ENCODE data around the gene SRRD.

SRRD gene

DNA sequence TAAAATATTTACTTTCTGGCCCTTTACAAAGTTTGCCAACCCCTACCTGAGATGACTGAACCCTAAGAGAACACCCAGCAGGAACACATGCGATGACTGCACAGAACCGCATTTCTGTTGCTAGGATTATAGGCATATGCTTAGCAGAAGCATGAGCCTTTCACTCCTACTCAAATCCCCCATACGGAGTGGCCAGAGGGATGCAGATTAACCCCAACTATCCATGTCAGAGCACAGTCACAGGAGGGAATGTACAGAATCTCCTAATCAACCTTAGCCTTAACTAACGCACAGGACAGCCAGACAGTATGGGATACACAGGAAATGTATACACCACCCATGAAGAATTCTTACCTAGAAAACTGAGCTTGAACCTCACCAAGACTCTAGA, 6.3 kb upstream of the SRRD start:
- Histone ChIP-seq H4K20me1 (ENCODE audit: low read depth, low read length) (no peaks in the 10 kb centered on the region), H3K79me2 (ENCODE audit: insufficient read depth, low read length) (peaks cover 35% of the 10 kb centered on the region), H3K9me2 (replicated peaks; ENCODE audit: insufficient read depth, low read length) (no peaks in the 10 kb centered on the region), H3K36me3 (ENCODE audit: low read length) (peaks cover 4% of the 10 kb centered on the region; the same call in 1 of the 2 replicates), H3K9me3 (ENCODE audit: insufficient read depth, low read length) (no peaks in the 10 kb centered on the region), H3F3A (ENCODE audit: insufficient read depth) (peaks cover 23% of the 10 kb centered on the region), H3K4me2 (ENCODE audit: low read depth, low read length, poor library complexity, severe bottlenecking) (no peak overlapping the region), H2AFZ (ENCODE audit: low read depth, low read length, severe bottlenecking) (no peak overlapping the region), H3K27ac (ENCODE audit: low read depth, low read length) (no peak overlapping the region), H3K4me3 (ENCODE audit: insufficient read depth, low read length, poor library complexity, severe bottlenecking) (no peak overlapping the region), H3K27me3 (ENCODE audit: low read length) (no peaks in the 10 kb centered on the region), H3K9ac (ENCODE audit: low read length) (no peak overlapping the region)
- TF ChIP-seq, protein P1, sequence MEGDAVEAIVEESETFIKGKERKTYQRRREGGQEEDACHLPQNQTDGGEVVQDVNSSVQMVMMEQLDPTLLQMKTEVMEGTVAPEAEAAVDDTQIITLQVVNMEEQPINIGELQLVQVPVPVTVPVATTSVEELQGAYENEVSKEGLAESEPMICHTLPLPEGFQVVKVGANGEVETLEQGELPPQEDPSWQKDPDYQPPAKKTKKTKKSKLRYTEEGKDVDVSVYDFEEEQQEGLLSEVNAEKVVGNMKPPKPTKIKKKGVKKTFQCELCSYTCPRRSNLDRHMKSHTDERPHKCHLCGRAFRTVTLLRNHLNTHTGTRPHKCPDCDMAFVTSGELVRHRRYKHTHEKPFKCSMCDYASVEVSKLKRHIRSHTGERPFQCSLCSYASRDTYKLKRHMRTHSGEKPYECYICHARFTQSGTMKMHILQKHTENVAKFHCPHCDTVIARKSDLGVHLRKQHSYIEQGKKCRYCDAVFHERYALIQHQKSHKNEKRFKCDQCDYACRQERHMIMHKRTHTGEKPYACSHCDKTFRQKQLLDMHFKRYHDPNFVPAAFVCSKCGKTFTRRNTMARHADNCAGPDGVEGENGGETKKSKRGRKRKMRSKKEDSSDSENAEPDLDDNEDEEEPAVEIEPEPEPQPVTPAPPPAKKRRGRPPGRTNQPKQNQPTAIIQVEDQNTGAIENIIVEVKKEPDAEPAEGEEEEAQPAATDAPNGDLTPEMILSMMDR (IDR thresholded peaks at IDR 0.05; ENCODE audit: insufficient read depth, low read length, poor library complexity, severe bottlenecking), result no peak
- no peak for TF ChIP-seq EZH2phosphoT487 (conservative IDR thresholded peaks at IDR 0.05; ENCODE audit: low read length)

DNA sequence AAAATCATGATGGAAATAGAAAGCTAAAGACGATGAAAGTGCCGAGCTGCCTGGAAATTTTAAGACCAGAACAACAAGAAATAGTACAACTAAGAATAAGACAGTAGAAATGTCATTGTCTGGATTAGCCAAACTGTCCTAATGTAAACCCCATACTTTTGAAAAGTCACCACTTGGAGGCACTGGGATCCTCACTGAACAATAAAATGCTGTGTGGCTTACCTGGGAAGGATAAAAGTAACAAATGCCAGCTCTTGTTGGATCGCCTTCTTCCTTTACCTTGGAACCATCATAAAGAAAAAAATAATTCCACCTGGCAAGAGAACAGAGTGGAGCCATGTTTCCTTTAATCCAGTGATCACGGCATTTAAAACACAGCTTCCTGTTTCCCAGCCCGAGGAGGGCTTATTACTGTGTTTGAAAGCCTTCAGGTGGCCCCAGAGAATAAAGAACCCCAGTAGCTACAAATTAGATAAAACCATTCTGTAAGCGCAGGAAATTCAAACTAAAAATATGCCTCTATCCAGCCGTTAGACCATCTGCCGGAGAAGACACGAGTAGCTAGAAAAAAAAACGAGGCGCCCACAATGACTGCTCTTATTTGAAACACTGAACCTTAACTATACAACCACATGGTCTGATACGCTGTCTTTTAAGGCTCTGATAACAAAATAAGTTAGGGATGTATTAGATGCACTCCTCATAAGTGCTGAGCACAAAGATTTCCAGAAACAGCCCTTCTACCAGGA, 4.5 kb upstream of the SRRD start:
- H3F3A ChIP-seq (ENCODE audit: insufficient read depth), result peaks cover 27% of the 10 kb centered on the region
- H3K4me2 ChIP-seq (ENCODE audit: low read depth, low read length, poor library complexity, severe bottlenecking), result peak overlapping the region; percentile 98
- H3K27me3 ChIP-seq (ENCODE audit: low read length), result no peaks in the 10 kb centered on the region
- H3K9me2 ChIP-seq (replicated peaks; ENCODE audit: insufficient read depth, low read length), result no peaks in the 10 kb centered on the region
- H3K4me3 ChIP-seq (ENCODE audit: insufficient read depth, low read length, poor library complexity, severe bottlenecking), result peak overlapping the region; percentile 82
- no peaks in the 10 kb centered on the region; the same call in 1 of the 2 replicates for H3K36me3 ChIP-seq (ENCODE audit: low read length)
- peak overlapping the region; percentile 89 for H3K27ac ChIP-seq (ENCODE audit: low read depth, low read length)
- H3K9me3 ChIP-seq (ENCODE audit: insufficient read depth, low read length), result no peaks in the 10 kb centered on the region
- H3K9ac ChIP-seq (ENCODE audit: low read length), result peak overlapping the region; percentile 83
- peaks cover 43% of the 10 kb centered on the region for H3K79me2 ChIP-seq (ENCODE audit: insufficient read depth, low read length)
- no peaks in the 10 kb centered on the region for H4K20me1 ChIP-seq (ENCODE audit: low read depth, low read length)
- H2AFZ ChIP-seq (ENCODE audit: low read depth, low read length, severe bottlenecking), result peak overlapping the region; percentile 60
- TF ChIP-seq EZH2phosphoT487 (conservative IDR thresholded peaks at IDR 0.05; ENCODE audit: low read length), result no peak
- TF ChIP-seq, protein P1 (IDR thresholded peaks at IDR 0.05; ENCODE audit: insufficient read depth, low read length, poor library complexity, severe bottlenecking), result no peak

- Histone ChIP-seq H3K79me2 (ENCODE audit: insufficient read depth, low read length) (peaks cover 50% of the 10 kb centered on the region), H3K9me2 (replicated peaks; ENCODE audit: insufficient read depth, low read length) (no peaks in the 10 kb centered on the region), H3K4me3 (ENCODE audit: insufficient read depth, low read length, poor library complexity, severe bottlenecking) (peak overlapping the region; percentile 82), H3F3A (ENCODE audit: insufficient read depth) (peaks cover 27% of the 10 kb centered on the region), H2AFZ (ENCODE audit: low read depth, low read length, severe bottlenecking) (peak overlapping the region; percentile 60), H3K36me3 (ENCODE audit: low read length) (no peaks in the 10 kb centered on the region; the same call in 1 of the 2 replicates), H3K9me3 (ENCODE audit: insufficient read depth, low read length) (no peaks in the 10 kb centered on the region), H3K27me3 (ENCODE audit: low read length) (no peaks in the 10 kb centered on the region), H3K4me2 (ENCODE audit: low read depth, low read length, poor library complexity, severe bottlenecking) (peak overlapping the region; percentile 98), H3K27ac (ENCODE audit: low read depth, low read length) (peak overlapping the region; percentile 89), H4K20me1 (ENCODE audit: low read depth, low read length) (no peaks in the 10 kb centered on the region), H3K9ac (ENCODE audit: low read length) (peak overlapping the region; percentile 83)
- TF ChIP-seq, protein P1 (IDR thresholded peaks at IDR 0.05; ENCODE audit: insufficient read depth, low read length, poor library complexity, severe bottlenecking), result no peak
- TF ChIP-seq EZH2phosphoT487 (conservative IDR thresholded peaks at IDR 0.05; ENCODE audit: low read length), result no peak
Observed at GRCh38 chr22:26479792-26480610, 3.7 kb upstream of the SRRD start.

Measured in SU-DHL-6 (cell line).